GM06990 (cell line): ENCODE results near the gene SMTNL2.
A peak's percentile ranks its signal among the peaks of the same experiment; 100 is the strongest.

Source experiments
- DNase-seq: peaks from one replicate; pipeline ENCODE4 v3.0.0-alpha.2; 2011; ENCODE audit not compliant: insufficient read length; ENCODE audit errors: extremely low read depth
- H3K27me3 ChIP-seq: replicated peaks from 2 replicates; pipeline ENCODE4 v1.6.0; 2011; ENCODE audit warnings: low read length; ENCODE audit not compliant: control insufficient read depth, insufficient read depth
- H3K36me3 ChIP-seq: 2 replicates; pipeline ENCODE4 v1.5.1; 2011; ENCODE audit warnings: low read length; ENCODE audit not compliant: control insufficient read depth, insufficient read depth
- H3K4me3 ChIP-seq: replicated peaks from 2 replicates; pipeline ENCODE4 v1.5.1; 2011; ENCODE audit warnings: low read depth, mild to moderate bottlenecking, control low read depth, low read length
- CTCF ChIP-seq: IDR thresholded peaks from 2 replicates; pipeline ENCODE4 v1.5.1; 2011; ENCODE audit warnings: low read length, control low read depth, mild to moderate bottlenecking, inconsistent platforms; ENCODE audit not compliant: insufficient read depth, poor library complexity, severe bottlenecking

Gene SMTNL2

GRCh38 chr17:4560837-4561256 is 23.5 kb upstream of the SMTNL2 start:
- no peak for TF ChIP-seq CTCF
- Histone ChIP-seq H3K36me3 (no peaks in the 10 kb centered on the region), H3K27me3 (no peaks in the 10 kb centered on the region), H3K4me3 (no peak overlapping the region)
- no peak for DNase-seq

GRCh38 chr17:4562015-4562969 is 22.0 kb upstream of the SMTNL2 start:
- H3K27me3 ChIP-seq = no peaks in the 10 kb centered on the region
- no peak for TF ChIP-seq CTCF
- H3K36me3 ChIP-seq = no peaks in the 10 kb centered on the region
- H3K4me3 ChIP-seq = no peak overlapping the region
- DNase-seq = no peak

- no peak overlapping the region for H3K4me3 ChIP-seq
- DNase-seq = no peak
- H3K27me3 ChIP-seq = no peaks in the 10 kb centered on the region
- H3K36me3 ChIP-seq = no peaks in the 10 kb centered on the region
- peak; percentile 89 for TF ChIP-seq CTCF
Measured at GRCh38 chr17:4565209-4566141, 18.9 kb upstream of the SMTNL2 start.

GRCh38 chr17:4566785-4567184 is 17.5 kb upstream of the SMTNL2 start:
- no peak for DNase-seq

GRCh38 chr17:4569591-4569990 is 14.7 kb upstream of the SMTNL2 start:
- Histone ChIP-seq H3K36me3 (no peaks in the 10 kb centered on the region), H3K4me3 (no peak overlapping the region), H3K27me3 (no peaks in the 10 kb centered on the region)
- no peak for TF ChIP-seq CTCF
- no peak for DNase-seq

More at GRCh38 chr17:4566785-4567184, 17.5 kb upstream of the SMTNL2 start:
- no peaks in the 10 kb centered on the region for H3K36me3 ChIP-seq
- TF ChIP-seq CTCF = peak; percentile 77
- no peaks in the 10 kb centered on the region for H3K27me3 ChIP-seq
- no peak overlapping the region for H3K4me3 ChIP-seq
